ENCODE measurements around the gene ARRB2.

Gene ARRB2

DNA sequence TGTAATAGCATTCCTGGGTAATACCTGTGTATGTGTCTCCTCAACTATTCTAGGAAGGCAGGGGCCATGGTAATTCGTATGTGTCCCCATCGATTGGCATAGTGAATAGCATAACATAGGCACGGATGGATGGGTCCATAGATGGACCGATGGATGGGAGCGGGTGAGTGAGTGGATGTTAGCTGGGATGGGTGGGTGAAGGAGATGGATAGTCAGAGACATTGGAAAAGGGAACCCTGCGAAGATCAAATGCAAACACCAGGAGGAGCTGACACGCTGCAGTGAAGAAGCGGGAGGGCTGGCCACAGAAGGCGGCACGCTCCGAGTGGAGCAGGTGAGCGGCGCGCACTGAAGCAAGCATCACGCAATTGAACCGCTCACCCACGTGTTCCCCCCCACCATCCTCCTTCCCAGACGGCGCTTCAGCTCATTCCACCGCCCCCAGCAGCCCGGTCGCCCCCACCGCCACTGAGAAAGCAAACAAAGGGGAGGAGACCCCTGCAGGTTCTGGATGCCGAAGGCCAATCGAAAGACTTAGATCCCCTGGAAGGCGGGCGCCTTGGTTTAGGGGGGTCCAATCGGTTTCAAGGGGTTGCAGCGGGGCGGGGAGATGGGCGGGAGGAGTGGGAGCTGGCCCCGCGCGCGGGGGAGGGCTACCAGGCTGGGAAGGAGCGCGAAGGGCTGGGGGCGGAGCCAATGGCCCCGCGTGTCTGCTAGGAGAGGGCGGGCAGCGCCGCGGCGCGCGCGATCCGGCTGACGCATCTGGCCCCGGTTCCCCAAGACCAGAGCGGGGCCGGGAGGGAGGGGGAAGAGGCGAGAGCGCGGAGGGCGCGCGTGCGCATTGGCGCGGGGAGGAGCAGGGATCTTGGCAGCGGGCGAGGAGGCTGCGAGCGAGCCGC, at the start of gene ARRB2:
Gene ARRB2, plus strand, starts transcription at position 839 of the 899 bp plus-strand sequence. CDS start 90 bp downstream, outside the sequence.
- Histone ChIP-seq H3K27ac (peak within 1 kb of the TSS; percentile 76 to 92), H3K4me3 (peak within 1 kb of the TSS; percentile 85)
- DNase-seq (ENCODE audit: low spot score) = peak; percentile 98
- peak; percentile 29 for TF ChIP-seq CTCF (IDR thresholded peaks at IDR 0.05)

GRCh38 chr17:4663711-4664110, 46.7 kb upstream of the ARRB2 start:
- TF ChIP-seq CTCF (IDR thresholded peaks at IDR 0.05) = no peak
- Histone ChIP-seq H3K4me3 (no peak overlapping the region), H3K27ac (no peak overlapping the region)
- DNase-seq (ENCODE audit: low spot score) = no peak

- no peak for DNase-seq (ENCODE audit: low spot score)
- Histone ChIP-seq H3K4me3 (no peak overlapping the region), H3K27ac (no peak overlapping the region)
- TF ChIP-seq CTCF (IDR thresholded peaks at IDR 0.05) = no peak
Observed at GRCh38 chr17:4664230-4664629, 46.2 kb upstream of the ARRB2 start.

DNA sequence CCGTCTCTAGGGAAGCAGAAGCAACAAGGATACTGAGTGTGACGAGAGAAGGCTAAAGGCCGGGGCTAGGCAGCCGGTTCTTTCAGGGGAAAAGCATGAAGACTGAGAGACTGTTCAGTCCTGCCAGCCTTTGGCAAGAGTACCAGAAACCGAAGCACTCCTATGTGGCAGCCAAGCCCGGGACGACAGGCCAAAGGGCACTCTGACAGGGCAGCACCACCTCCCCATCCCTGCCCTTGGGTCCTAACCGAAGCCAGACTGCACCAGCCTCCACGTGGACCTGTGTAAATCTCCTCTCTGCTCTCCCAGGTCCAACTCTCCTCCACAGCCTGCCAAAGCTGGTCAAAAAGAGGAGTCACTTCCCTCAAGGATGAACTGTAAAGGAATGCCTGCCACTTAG, 45.4 kb upstream of the ARRB2 start:
- DNase-seq (ENCODE audit: low spot score) = no peak
- no peak overlapping the region for H3K4me3 ChIP-seq
- no peak for TF ChIP-seq CTCF (IDR thresholded peaks at IDR 0.05)
- no peak overlapping the region for H3K27ac ChIP-seq

- H3K4me3 ChIP-seq = no peak overlapping the region
- H3K27ac ChIP-seq = no peak overlapping the region
- no peak for DNase-seq (ENCODE audit: low spot score)
- no peak for TF ChIP-seq CTCF (IDR thresholded peaks at IDR 0.05)
Observed at GRCh38 chr17:4666296-4666695, 44.1 kb upstream of the ARRB2 start.

- H3K27ac ChIP-seq = no peak overlapping the region
- TF ChIP-seq CTCF (IDR thresholded peaks at IDR 0.05) = no peak
- DNase-seq (ENCODE audit: low spot score) = no peak
- H3K4me3 ChIP-seq = no peak overlapping the region
Observed at GRCh38 chr17:4667166-4667565, 43.3 kb upstream of the ARRB2 start.

GRCh38 chr17:4672055-4672630, 38.3 kb upstream of the ARRB2 start:
- Histone ChIP-seq H3K27ac (no peak overlapping the region), H3K4me3 (no peak overlapping the region)
- DNase-seq (ENCODE audit: low spot score) = no peak
- TF ChIP-seq CTCF (IDR thresholded peaks at IDR 0.05) = no peak

Measured in coronary artery (tissue), 2 donors.